Ovary (tissue), 3 donors: ENCODE data around the gene KRTAP5-7.
"Not testable (repeated sequence)": the region's sequence is repeated elsewhere in the genome, so short reads cannot be mapped to it uniquely, and the experiment has no call there.

Experiments used
- POLR2A ChIP-seq: fragments of 450-650 bp; IDR thresholded peaks from one replicate; pipeline ENCODE4 v1.6.1; 2017; ENCODE audit warnings: antibody characterized with exemption, mild to moderate bottlenecking, moderate library complexity
- TF ChIP-seq, protein P1 (sequence below), 3 donors: fragments of 450-650 bp in 2 of 3; fragments of 200-600 bp in 1 of 3; IDR thresholded peaks; one replicate each; pipeline versions ENCODE4 v1.5.1 to v1.8.0; 2016 to 2022; ENCODE audit warnings: antibody characterized with exemption in 3 of 3, mild to moderate bottlenecking in 1 of 3
- donor health status: DM: no; HTN: no; CAD: no.

DNA sequence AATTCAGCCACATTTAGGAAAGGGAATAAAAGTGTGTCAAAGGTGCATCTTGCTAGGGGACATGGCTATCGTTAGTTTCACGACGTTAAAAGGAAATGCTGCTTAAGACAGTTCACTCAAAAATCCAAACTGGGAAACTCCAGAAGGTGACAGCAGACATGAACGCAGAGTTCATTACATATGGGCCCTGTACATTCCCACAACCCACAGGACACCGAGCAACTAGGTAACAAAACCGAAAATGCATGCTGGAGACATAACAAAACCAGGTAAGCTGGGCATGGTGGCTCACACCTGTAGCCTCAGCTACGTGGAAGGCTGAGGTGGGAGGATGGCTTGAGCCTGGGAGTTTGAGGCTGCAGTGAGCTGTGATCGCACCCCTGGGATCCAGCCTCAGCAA, 40.6 kb downstream of the KRTAP5-7 start:
- TF ChIP-seq, protein P1, sequence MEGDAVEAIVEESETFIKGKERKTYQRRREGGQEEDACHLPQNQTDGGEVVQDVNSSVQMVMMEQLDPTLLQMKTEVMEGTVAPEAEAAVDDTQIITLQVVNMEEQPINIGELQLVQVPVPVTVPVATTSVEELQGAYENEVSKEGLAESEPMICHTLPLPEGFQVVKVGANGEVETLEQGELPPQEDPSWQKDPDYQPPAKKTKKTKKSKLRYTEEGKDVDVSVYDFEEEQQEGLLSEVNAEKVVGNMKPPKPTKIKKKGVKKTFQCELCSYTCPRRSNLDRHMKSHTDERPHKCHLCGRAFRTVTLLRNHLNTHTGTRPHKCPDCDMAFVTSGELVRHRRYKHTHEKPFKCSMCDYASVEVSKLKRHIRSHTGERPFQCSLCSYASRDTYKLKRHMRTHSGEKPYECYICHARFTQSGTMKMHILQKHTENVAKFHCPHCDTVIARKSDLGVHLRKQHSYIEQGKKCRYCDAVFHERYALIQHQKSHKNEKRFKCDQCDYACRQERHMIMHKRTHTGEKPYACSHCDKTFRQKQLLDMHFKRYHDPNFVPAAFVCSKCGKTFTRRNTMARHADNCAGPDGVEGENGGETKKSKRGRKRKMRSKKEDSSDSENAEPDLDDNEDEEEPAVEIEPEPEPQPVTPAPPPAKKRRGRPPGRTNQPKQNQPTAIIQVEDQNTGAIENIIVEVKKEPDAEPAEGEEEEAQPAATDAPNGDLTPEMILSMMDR (IDR thresholded peaks at IDR 0.05): not testable (repeated sequence)
- TF ChIP-seq POLR2A: not testable (repeated sequence)
